H9 (cell line): ENCODE data around the gene RBM8A. TPM values are rescaled to one million over a fixed set of nuclear protein-coding genes. Genes with fewer than 3 reads are reported as not detected.

ENCODE experiments used
- DNase-seq: peaks from one replicate; pipeline ENCODE4 v3.0.0-alpha.2; 2017
- H2AFZ ChIP-seq: one replicate; pipeline ENCODE4 v1.6.1; 2013; ENCODE audit warnings: mild to moderate bottlenecking, low read length, control low read depth, moderate library complexity
- H2AK5ac ChIP-seq: 2 replicates; pipeline ENCODE4 v1.6.1; 2013; ENCODE audit warnings: low read length, control low read depth, mixed read lengths; ENCODE audit not compliant: insufficient read length
- H2BK120ac ChIP-seq: one replicate; pipeline ENCODE4 v1.6.1; 2013; ENCODE audit warnings: low read depth, mild to moderate bottlenecking, low read length, control low read depth, inconsistent platforms; ENCODE audit not compliant: poor library complexity, severe bottlenecking
- H2BK12ac ChIP-seq: 2 replicates; pipeline ENCODE4 v1.6.1; 2013; ENCODE audit warnings: low read length, control low read depth, mixed read lengths, low read depth; ENCODE audit not compliant: insufficient read length
- H2BK15ac ChIP-seq: 2 replicates; pipeline ENCODE4 v1.6.1; 2013; ENCODE audit warnings: low read depth, low read length, control low read depth
- H2BK20ac ChIP-seq: one replicate; pipeline ENCODE4 v1.6.1; 2013; ENCODE audit warnings: low read depth, mild to moderate bottlenecking, low read length, control low read depth, inconsistent platforms; ENCODE audit not compliant: poor library complexity, severe bottlenecking
- H2BK5ac ChIP-seq: 2 replicates; pipeline ENCODE4 v1.6.1; 2013; ENCODE audit warnings: low read length, control low read depth, mixed read lengths; ENCODE audit not compliant: insufficient read length
- H3K14ac ChIP-seq: 2 replicates; pipeline ENCODE4 v1.6.1; 2013; ENCODE audit warnings: low read length, control low read depth; ENCODE audit not compliant: insufficient read depth
- H3K18ac ChIP-seq: 2 replicates; pipeline ENCODE4 v1.6.1; 2013; ENCODE audit warnings: low read depth, mild to moderate bottlenecking, mixed read lengths, low read length, control low read depth; ENCODE audit not compliant: insufficient read length
- H3K23ac ChIP-seq: 2 replicates; pipeline ENCODE4 v1.6.1; 2013; ENCODE audit warnings: low read length, control low read depth, mixed read lengths, low read depth; ENCODE audit not compliant: insufficient read length
- H3K23me2 ChIP-seq: 2 replicates; pipeline ENCODE4 v1.6.1; 2013; ENCODE audit warnings: low read depth, mild to moderate bottlenecking, mixed read lengths, low read length, control low read depth; ENCODE audit not compliant: insufficient read length, poor library complexity, severe bottlenecking
- H3K27ac ChIP-seq: 2 replicates; pipeline ENCODE4 v1.5.1; 2013; ENCODE audit warnings: low read length, control low read depth, mixed read lengths, low read depth; ENCODE audit not compliant: insufficient read length
- H3K27me3 ChIP-seq: 2 replicates; pipeline ENCODE4 v1.6.1; 2013; ENCODE audit warnings: low read length, control low read depth, inconsistent platforms; ENCODE audit not compliant: insufficient read depth
- H3K4ac ChIP-seq: 2 replicates; pipeline ENCODE4 v1.6.1; 2013; ENCODE audit warnings: low read depth, mild to moderate bottlenecking, control low read depth, inconsistent platforms, low read length, moderate library complexity
- H3K4me1 ChIP-seq: 2 replicates; pipeline ENCODE4 v1.6.1; 2013; ENCODE audit warnings: low read length, control low read depth, inconsistent platforms; ENCODE audit not compliant: insufficient read depth
- H3K4me2 ChIP-seq: 2 replicates; pipeline ENCODE4 v1.6.1; 2013; ENCODE audit warnings: low read length, control low read depth, mixed read lengths; ENCODE audit not compliant: insufficient read length, insufficient read depth
- H3K56ac ChIP-seq: 2 replicates; pipeline ENCODE4 v1.6.1; 2013; ENCODE audit warnings: low read depth, mild to moderate bottlenecking, mixed read lengths, low read length, control low read depth; ENCODE audit not compliant: insufficient read length
- H3K79me1 ChIP-seq: 2 replicates; pipeline ENCODE4 v1.6.1; 2013; ENCODE audit warnings: low read depth, mild to moderate bottlenecking, moderate library complexity, low read length, control low read depth, inconsistent platforms; ENCODE audit not compliant: insufficient read depth, poor library complexity, severe bottlenecking
- H3K79me2 ChIP-seq: 2 replicates; pipeline ENCODE4 v1.6.1; 2013; ENCODE audit warnings: low read length, control low read depth, inconsistent platforms; ENCODE audit not compliant: insufficient read depth
- H3K9ac ChIP-seq: 2 replicates; pipeline ENCODE4 v1.6.1; 2013; ENCODE audit warnings: low read length, control low read depth, mixed read lengths; ENCODE audit not compliant: insufficient read length; ENCODE audit errors: extremely low read depth
- H3K9me3 ChIP-seq: one replicate; pipeline ENCODE4 v1.6.1; 2013; ENCODE audit warnings: low read depth, low read length, inconsistent platforms; ENCODE audit not compliant: control insufficient read depth
- H3T11ph ChIP-seq: one replicate; pipeline ENCODE4 v1.6.1; 2013; ENCODE audit warnings: mild to moderate bottlenecking, low read length, control low read depth, inconsistent platforms
- H4K20me1 ChIP-seq: one replicate; pipeline ENCODE4 v1.6.1; 2013; ENCODE audit not compliant: control insufficient read depth, insufficient read length, insufficient read depth
- H4K5ac ChIP-seq: 2 replicates; pipeline ENCODE4 v1.6.1; 2013; ENCODE audit warnings: low read depth, mild to moderate bottlenecking, mixed read lengths, low read length, control low read depth; ENCODE audit not compliant: insufficient read length
- H4K8ac ChIP-seq: replicated peaks from 2 replicates; pipeline ENCODE4 v1.6.1; 2013; ENCODE audit warnings: low read length, control low read depth, mixed read lengths, low read depth; ENCODE audit not compliant: insufficient read length
- H4K91ac ChIP-seq: 2 replicates; pipeline ENCODE4 v1.6.1; 2013; ENCODE audit warnings: low read depth, mild to moderate bottlenecking, moderate library complexity, mixed read lengths, low read length, control low read depth; ENCODE audit not compliant: insufficient read length
- H3K27ac Mint-ChIP-seq, 3 experiments: 2 replicates in 2 of 3; 3 replicates in 1 of 3; pipeline ENCODE4 v1.8.0; 2020 to 2021; ENCODE audit warnings: mixed read lengths in 3 of 3, mild to moderate bottlenecking in 1 of 3, moderate library complexity in 1 of 3
- H3K27me3 Mint-ChIP-seq: 2 replicates; pipeline ENCODE4 v1.8.0; 2021; ENCODE audit warnings: low read depth, mild to moderate bottlenecking, moderate library complexity, mixed read lengths
- H3K36me3 Mint-ChIP-seq, 3 experiments: 2 replicates in 2 of 3; 3 replicates in 1 of 3; pipeline ENCODE4 v1.8.0; 2020 to 2021; ENCODE audit warnings: low read depth in 3 of 3, mixed read lengths in 3 of 3; ENCODE audit not compliant: insufficient read depth in 1 of 3
- H3K4me1 Mint-ChIP-seq, 2 experiments: 2 replicates each; pipeline ENCODE4 v1.8.0; 2020; ENCODE audit warnings: mixed read lengths in 2 of 2
- H3K4me3 Mint-ChIP-seq, 2 experiments: 2 replicates in 1 of 2; 3 replicates in 1 of 2; pipeline ENCODE4 v1.8.0; 2020 to 2021; ENCODE audit warnings: mild to moderate bottlenecking in 2 of 2, mixed read lengths in 2 of 2, moderate library complexity in 1 of 2
- H3K9me3 Mint-ChIP-seq, 2 experiments: 2 replicates in 1 of 2; 3 replicates in 1 of 2; pipeline ENCODE4 v1.8.0; 2020; ENCODE audit warnings: mild to moderate bottlenecking in 2 of 2, mixed read lengths in 2 of 2, moderate library complexity in 1 of 2
- CTCF ChIP-seq: fragments of 200-600 bp; sonication (generic); conservative IDR thresholded peaks from 3 replicates; pipeline ENCODE4 v1.8.0; 2021; ENCODE audit warnings: antibody characterized with exemption, mild to moderate bottlenecking
- WGBS: extraction: QIAGEN DNeasy Blood & Tissue Kit; methylation state at CpG from one replicate; pipeline ENCODE4 v1.1.7; 2013; ENCODE audit warnings: missing lambda C conversion rate, low lambda C conversion rate, mixed read lengths; ENCODE audit not compliant: insufficient read length; ENCODE audit errors: extremely low coverage; 5-methylcytosine and 5-hydroxymethylcytosine counted together
- total RNA-seq: library from RNA; stranded (reverse); gene quantifications from 2 replicates; pipeline ENCODE4 v1.2.1, GENCODE V29; 2021

The RBM8A gene
- total RNA-seq, 1 experiment from 2014 or later: 298 TPM

DNA sequence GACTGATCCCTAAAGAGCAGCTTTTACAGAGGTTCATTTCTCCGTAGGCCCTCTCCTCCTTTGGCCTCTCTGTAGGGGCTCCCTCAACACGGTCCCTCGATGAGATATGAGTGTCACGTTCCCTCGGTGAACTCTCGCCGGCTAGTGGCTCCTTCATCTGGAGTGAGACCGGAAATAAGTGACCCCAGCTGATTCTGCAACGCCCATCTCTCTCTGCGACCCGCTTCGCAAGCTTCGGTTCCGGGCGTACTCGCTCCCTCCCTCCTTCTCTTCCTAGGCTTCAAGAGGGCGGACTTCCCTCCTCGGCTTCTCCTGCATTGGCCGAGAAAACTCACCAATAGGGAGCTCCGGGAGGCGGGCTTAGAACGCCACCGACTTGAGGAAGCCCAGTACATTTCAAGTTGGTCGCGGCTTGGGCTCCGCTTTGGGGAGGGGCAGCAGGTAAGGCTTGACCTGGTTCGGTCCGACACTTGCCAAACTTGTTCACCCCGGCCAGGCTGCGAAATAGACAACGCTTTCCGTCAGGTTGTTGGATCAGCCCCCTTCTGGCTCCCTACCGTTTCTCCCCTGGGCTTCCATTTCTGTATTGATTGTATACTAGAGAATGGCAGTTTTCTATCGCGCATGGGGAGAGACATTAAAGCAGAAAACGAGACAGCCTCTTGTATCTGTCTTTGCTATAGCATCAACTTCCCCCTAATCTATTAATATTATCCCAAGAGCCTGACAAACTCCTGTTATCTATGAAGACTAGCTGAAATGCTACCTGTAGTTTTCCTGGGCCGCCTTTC is 37.2 kb upstream of the RBM8A start, which contains the start of the genes ANKRD34A and POLR3GL:
Gene ANKRD34A, minus strand, starts transcription at position 248 of the 791 bp plus-strand sequence. CDS start 2,816 bp downstream, outside the sequence.
Gene POLR3GL, plus strand, starts transcription at position 363 of the 791 bp plus-strand sequence. CDS start 10,176 bp downstream, outside the sequence.
- H3K23ac ChIP-seq: no peak within 1 kb of the TSS
- peaks cover 30% of the 10 kb centered on the region for H3K27me3 ChIP-seq
- H2AK5ac ChIP-seq: no peak within 1 kb of the TSS
- no peak within 1 kb of the TSS for H4K5ac ChIP-seq
- H3K9ac ChIP-seq: peak within 1 kb of the TSS; percentile 17
- peaks cover 2% of the 10 kb centered on the region; the same call in 1 of the 2 replicates for H3K4me1 ChIP-seq
- no peak within 1 kb of the TSS for H2BK12ac ChIP-seq
- Mint-ChIP-seq H3K4me3 (peak within 1 kb of the TSS; percentile 78 to 92), H3K9me3 (peaks cover 3% of the 10 kb centered on the region in 2 experiments; a peak in 3 of 5 replicates), H3K4me1 (peaks cover 26 to 35% of the 10 kb centered on the region in 2 experiments), H3K36me3 (peaks cover 0 to 2% (median 0%) of the 10 kb centered on the region in 3 experiments; a peak in 2 of 7 replicates), H3K27ac (peak within 1 kb of the TSS in 1 of 3 experiments; percentile 90; a peak in 2 of 7 replicates), H3K27me3 (peaks cover 46% of the 10 kb centered on the region)
- no peak within 1 kb of the TSS for H4K91ac ChIP-seq
- H2BK15ac ChIP-seq: no peak within 1 kb of the TSS
- no peaks in the 10 kb centered on the region for H3K79me2 ChIP-seq
- H3K79me1 ChIP-seq: no peaks in the 10 kb centered on the region
- H3K23me2 ChIP-seq: peaks cover 27% of the 10 kb centered on the region
- no peak within 1 kb of the TSS for H3K14ac ChIP-seq
- H3K4me2 ChIP-seq: peak within 1 kb of the TSS; percentile 75
- TF ChIP-seq CTCF: no peak
- H2BK20ac ChIP-seq: no peak within 1 kb of the TSS
- no peaks in the 10 kb centered on the region for H3K9me3 ChIP-seq
- H3K27ac ChIP-seq: no peak within 1 kb of the TSS
- no peak within 1 kb of the TSS for H2BK5ac ChIP-seq
- no peak within 1 kb of the TSS for H4K8ac ChIP-seq
- no peak within 1 kb of the TSS for H2BK120ac ChIP-seq
- no peaks in the 10 kb centered on the region for H4K20me1 ChIP-seq
- no peak within 1 kb of the TSS for H3T11ph ChIP-seq
- peak within 1 kb of the TSS; percentile 72 for H2AFZ ChIP-seq
- no peak within 1 kb of the TSS for H3K18ac ChIP-seq
- H3K4ac ChIP-seq: no peak within 1 kb of the TSS
- no CpG with 5 or more reads among the region's 37 CpGs for WGBS
- H3K56ac ChIP-seq: no peak within 1 kb of the TSS
- peak; percentile 98 for DNase-seq
